Panc1 (cell line): Measurements from ENCODE around the gene SLIT1.

Source experiments
- POLR2AphosphoS5 ChIP-seq: IDR thresholded peaks from 2 replicates; pipeline ENCODE4 v1.6.1; 2012; ENCODE audit warnings: mild to moderate bottlenecking, low read depth, low read length, moderate library complexity
- SIN3A ChIP-seq: IDR thresholded peaks from 2 replicates; pipeline ENCODE4 v1.6.1; 2012; ENCODE audit warnings: low read depth, mild to moderate bottlenecking, low read length, moderate library complexity, borderline replicate concordance; ENCODE audit not compliant: insufficient read depth
- TCF7L2 ChIP-seq: IDR thresholded peaks from 2 replicates; pipeline ENCODE4 v1.6.1; 2011; ENCODE audit warnings: mild to moderate bottlenecking, low read depth, low read length, inconsistent platforms
- TF ChIP-seq, protein P1 (sequence below): fragments of 450-650 bp; IDR thresholded peaks from 2 replicates; pipeline ENCODE4 v1.5.1; 2017; ENCODE audit warnings: mild to moderate bottlenecking
- TF ChIP-seq, protein P2 (sequence below), 2 experiments: IDR thresholded peaks; 2 replicates each; pipeline ENCODE4 v1.6.1; 2011 to 2012; ENCODE audit warnings: low read depth in 2 of 2, control low read depth in 1 of 2, low read length in 1 of 2, mild to moderate bottlenecking in 1 of 2, moderate library complexity in 1 of 2; ENCODE audit not compliant: insufficient read depth in 1 of 2

DNA sequence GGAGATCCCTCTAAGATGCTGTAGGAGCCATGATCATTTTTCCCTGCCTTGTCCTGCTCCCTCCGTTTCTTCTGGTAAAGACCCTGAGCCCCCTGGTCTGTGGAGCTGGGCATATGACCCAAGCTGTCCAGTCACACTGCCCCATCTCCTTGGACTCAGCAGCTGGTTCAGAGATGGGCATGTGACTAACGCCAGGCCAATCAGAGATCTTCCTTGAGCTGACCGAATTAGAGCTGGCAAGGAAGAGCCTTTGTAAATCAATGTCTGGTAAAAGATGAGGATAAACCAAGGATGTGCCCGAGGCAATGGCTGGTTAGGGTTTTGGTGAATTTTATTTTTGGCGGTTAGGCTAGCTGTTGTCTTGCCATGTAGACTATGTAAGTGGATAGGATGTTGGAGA lies 180.4 kb downstream of the SLIT1 start:
- TF ChIP-seq, protein P1, sequence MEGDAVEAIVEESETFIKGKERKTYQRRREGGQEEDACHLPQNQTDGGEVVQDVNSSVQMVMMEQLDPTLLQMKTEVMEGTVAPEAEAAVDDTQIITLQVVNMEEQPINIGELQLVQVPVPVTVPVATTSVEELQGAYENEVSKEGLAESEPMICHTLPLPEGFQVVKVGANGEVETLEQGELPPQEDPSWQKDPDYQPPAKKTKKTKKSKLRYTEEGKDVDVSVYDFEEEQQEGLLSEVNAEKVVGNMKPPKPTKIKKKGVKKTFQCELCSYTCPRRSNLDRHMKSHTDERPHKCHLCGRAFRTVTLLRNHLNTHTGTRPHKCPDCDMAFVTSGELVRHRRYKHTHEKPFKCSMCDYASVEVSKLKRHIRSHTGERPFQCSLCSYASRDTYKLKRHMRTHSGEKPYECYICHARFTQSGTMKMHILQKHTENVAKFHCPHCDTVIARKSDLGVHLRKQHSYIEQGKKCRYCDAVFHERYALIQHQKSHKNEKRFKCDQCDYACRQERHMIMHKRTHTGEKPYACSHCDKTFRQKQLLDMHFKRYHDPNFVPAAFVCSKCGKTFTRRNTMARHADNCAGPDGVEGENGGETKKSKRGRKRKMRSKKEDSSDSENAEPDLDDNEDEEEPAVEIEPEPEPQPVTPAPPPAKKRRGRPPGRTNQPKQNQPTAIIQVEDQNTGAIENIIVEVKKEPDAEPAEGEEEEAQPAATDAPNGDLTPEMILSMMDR: no peak
- TF ChIP-seq POLR2AphosphoS5: no peak
- TF ChIP-seq, protein P2, sequence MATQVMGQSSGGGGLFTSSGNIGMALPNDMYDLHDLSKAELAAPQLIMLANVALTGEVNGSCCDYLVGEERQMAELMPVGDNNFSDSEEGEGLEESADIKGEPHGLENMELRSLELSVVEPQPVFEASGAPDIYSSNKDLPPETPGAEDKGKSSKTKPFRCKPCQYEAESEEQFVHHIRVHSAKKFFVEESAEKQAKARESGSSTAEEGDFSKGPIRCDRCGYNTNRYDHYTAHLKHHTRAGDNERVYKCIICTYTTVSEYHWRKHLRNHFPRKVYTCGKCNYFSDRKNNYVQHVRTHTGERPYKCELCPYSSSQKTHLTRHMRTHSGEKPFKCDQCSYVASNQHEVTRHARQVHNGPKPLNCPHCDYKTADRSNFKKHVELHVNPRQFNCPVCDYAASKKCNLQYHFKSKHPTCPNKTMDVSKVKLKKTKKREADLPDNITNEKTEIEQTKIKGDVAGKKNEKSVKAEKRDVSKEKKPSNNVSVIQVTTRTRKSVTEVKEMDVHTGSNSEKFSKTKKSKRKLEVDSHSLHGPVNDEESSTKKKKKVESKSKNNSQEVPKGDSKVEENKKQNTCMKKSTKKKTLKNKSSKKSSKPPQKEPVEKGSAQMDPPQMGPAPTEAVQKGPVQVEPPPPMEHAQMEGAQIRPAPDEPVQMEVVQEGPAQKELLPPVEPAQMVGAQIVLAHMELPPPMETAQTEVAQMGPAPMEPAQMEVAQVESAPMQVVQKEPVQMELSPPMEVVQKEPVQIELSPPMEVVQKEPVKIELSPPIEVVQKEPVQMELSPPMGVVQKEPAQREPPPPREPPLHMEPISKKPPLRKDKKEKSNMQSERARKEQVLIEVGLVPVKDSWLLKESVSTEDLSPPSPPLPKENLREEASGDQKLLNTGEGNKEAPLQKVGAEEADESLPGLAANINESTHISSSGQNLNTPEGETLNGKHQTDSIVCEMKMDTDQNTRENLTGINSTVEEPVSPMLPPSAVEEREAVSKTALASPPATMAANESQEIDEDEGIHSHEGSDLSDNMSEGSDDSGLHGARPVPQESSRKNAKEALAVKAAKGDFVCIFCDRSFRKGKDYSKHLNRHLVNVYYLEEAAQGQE (IDR thresholded peaks at IDR 0.05; ENCODE audit: insufficient read depth in 1 of 2, low read depth in 2 of 2, low read length in 1 of 2): no peak
- TF ChIP-seq SIN3A: no peak
- TF ChIP-seq TCF7L2: no peak
